CD14-positive monocyte (primary cell): ENCODE data around the gene GUCY2D. TPM values are rescaled to one million over a fixed set of nuclear protein-coding genes. Genes with fewer than 3 reads are reported as not detected.

Experiments used
- DNase-seq, 3 donors: peaks; one replicate each; pipeline ENCODE4 v3.0.0-alpha.2; 2011 to 2022
- H2AFZ ChIP-seq: 2 replicates; pipeline ENCODE4 v1.6.0; 2012; ENCODE audit warnings: mild to moderate bottlenecking, low read depth, low read length, inconsistent platforms; ENCODE audit not compliant: insufficient read depth, poor library complexity, severe bottlenecking
- H3K27ac ChIP-seq, 2 donors: 1 replicate in 1 of 2; 2 replicates in 1 of 2; pipeline ENCODE4 v1.5.1; 2012 to 2013; ENCODE audit warnings: low read length in 2 of 2, control low read depth in 1 of 2, inconsistent platforms in 1 of 2, low read depth in 1 of 2, mild to moderate bottlenecking in 1 of 2
- H3K27me3 ChIP-seq, 2 donors: one replicate each; pipeline versions ENCODE4 v1.6.0 to v1.6.1; 2011 to 2013; ENCODE audit warnings: low read length in 2 of 2; ENCODE audit not compliant: control insufficient read depth in 2 of 2, insufficient read depth in 2 of 2
- H3K36me3 ChIP-seq, 2 donors: replicated peaks in 1 of 2; 1 replicate in 1 of 2; 2 replicates in 1 of 2; pipeline versions ENCODE4 v1.5.1 to v1.6.1; 2012 to 2013; ENCODE audit warnings: low read length in 2 of 2, control low read depth in 1 of 2, inconsistent platforms in 1 of 2, mild to moderate bottlenecking in 1 of 2; ENCODE audit not compliant: insufficient read depth in 2 of 2, control insufficient read depth in 1 of 2
- H3K4me1 ChIP-seq, 2 donors: 1 replicate in 1 of 2; 2 replicates in 1 of 2; pipeline versions ENCODE4 v1.5.1 to v1.6.1; 2012 to 2013; ENCODE audit warnings: low read length in 2 of 2, control low read depth in 1 of 2, inconsistent platforms in 1 of 2, mild to moderate bottlenecking in 1 of 2, moderate library complexity in 1 of 2; ENCODE audit not compliant: insufficient read depth in 2 of 2, control insufficient read depth in 1 of 2
- H3K4me2 ChIP-seq: replicated peaks from 2 replicates; pipeline ENCODE3; 2012; ENCODE audit warnings: low read length, moderate library complexity, mild to moderate bottlenecking; ENCODE audit not compliant: poor library complexity, severe bottlenecking; ENCODE audit errors: extremely low read depth
- H3K4me3 ChIP-seq, 3 experiments: fragments of 200-600 bp in 1 of 3; sonication (generic) in 1 of 3; replicated peaks in 1 of 3; 1 replicate in 2 of 3; 2 replicates in 1 of 3; pipeline ENCODE4 v1.5.1; 2011 to 2013; ENCODE audit warnings: low read length in 3 of 3, mild to moderate bottlenecking in 3 of 3, control low read depth in 2 of 3, low read depth in 2 of 3, inconsistent platforms in 1 of 3, moderate library complexity in 1 of 3
- H3K79me2 ChIP-seq: 2 replicates; pipeline ENCODE4 v1.6.0; 2012; ENCODE audit warnings: mild to moderate bottlenecking, control low read depth, inconsistent platforms, low read length, moderate library complexity; ENCODE audit not compliant: insufficient read depth
- H3K9ac ChIP-seq: 2 replicates; pipeline ENCODE4 v1.6.0; 2017; ENCODE audit warnings: low read length, mild to moderate bottlenecking; ENCODE audit not compliant: insufficient read depth, poor library complexity, severe bottlenecking
- H3K9me3 ChIP-seq, 2 donors: replicated peaks in 1 of 2; 1 replicate in 1 of 2; 2 replicates in 1 of 2; pipeline versions ENCODE4 v1.5.1 to v1.6.1; 2012 to 2013; ENCODE audit warnings: low read length in 2 of 2, control low read depth in 1 of 2; ENCODE audit not compliant: control insufficient read depth in 1 of 2, insufficient read depth in 1 of 2
- H4K20me1 ChIP-seq: 2 replicates; pipeline ENCODE4 v1.6.0; 2012; ENCODE audit warnings: mild to moderate bottlenecking, low read length, control low read depth, moderate library complexity; ENCODE audit not compliant: insufficient read depth
- H3K27ac Mint-ChIP-seq, 7 donors: one replicate each; pipeline ENCODE4 v1.8.0; 2020; ENCODE audit warnings: mild to moderate bottlenecking in 7 of 7, mixed read lengths in 7 of 7, moderate library complexity in 6 of 7, inconsistent platforms in 2 of 7
- H3K27me3 Mint-ChIP-seq, 3 donors: one replicate each; pipeline ENCODE4 v1.8.0; 2021 to 2022; ENCODE audit warnings: low read depth in 3 of 3, mild to moderate bottlenecking in 3 of 3, mixed read lengths in 3 of 3, moderate library complexity in 3 of 3, inconsistent platforms in 1 of 3
- H3K36me3 Mint-ChIP-seq, 2 donors: one replicate each; pipeline ENCODE4 v1.8.0; 2020; ENCODE audit warnings: mixed read lengths in 2 of 2, inconsistent platforms in 1 of 2, mild to moderate bottlenecking in 1 of 2
- H3K4me1 Mint-ChIP-seq: one replicate; pipeline ENCODE4 v1.8.0; 2020; ENCODE audit warnings: mild to moderate bottlenecking, mixed read lengths
- H3K4me3 Mint-ChIP-seq, 2 donors: one replicate each; pipeline ENCODE4 v1.8.0; 2020; ENCODE audit warnings: mild to moderate bottlenecking in 2 of 2, mixed read lengths in 2 of 2, moderate library complexity in 1 of 2
- H3K9me3 Mint-ChIP-seq, 7 donors: one replicate each; pipeline ENCODE4 v1.8.0; 2020 to 2022; ENCODE audit warnings: mixed read lengths in 7 of 7, mild to moderate bottlenecking in 6 of 7, moderate library complexity in 6 of 7, inconsistent platforms in 2 of 7
- WGBS: methylation state at CpG from one replicate; pipeline ENCODE4 v1.1.5; 2013; ENCODE audit warnings: missing lambda C conversion rate; ENCODE audit not compliant: insufficient coverage; 5-methylcytosine and 5-hydroxymethylcytosine counted together
- intact Hi-C, 2 donors: fragments of 100-400 bp; cut with micrococcal nuclease; formaldehyde crosslinking; loops; one replicate each; pipeline versions ENCODE4 v1.15.0 to v1.15.1; 2023
- polyA plus RNA-seq, 3 donors: library from polyadenylated mRNA; depleted of rRNA in 1 of 3; unstranded in 2 of 3; stranded (reverse) in 1 of 3; fragments of 300-500 nt in 2 of 3; fragments of >200 nt in 1 of 3; fragmentation: Illumina TruSeq in 2 of 3; gene quantifications; 1 replicate in 2 of 3; 2 replicates in 1 of 3; pipeline ENCODE4 v1.2.3, GENCODE V29; 2012 to 2021
- TF ChIP-seq, protein P1 (sequence below): fragments of 200-600 bp; IDR thresholded peaks from one replicate; pipeline ENCODE4 v1.8.0; 2022; ENCODE audit warnings: antibody characterized with exemption, mild to moderate bottlenecking

GUCY2D gene
- polyA plus RNA-seq, 3 donors: 0.04 to 0.46 TPM; not detected in 1

DNA sequence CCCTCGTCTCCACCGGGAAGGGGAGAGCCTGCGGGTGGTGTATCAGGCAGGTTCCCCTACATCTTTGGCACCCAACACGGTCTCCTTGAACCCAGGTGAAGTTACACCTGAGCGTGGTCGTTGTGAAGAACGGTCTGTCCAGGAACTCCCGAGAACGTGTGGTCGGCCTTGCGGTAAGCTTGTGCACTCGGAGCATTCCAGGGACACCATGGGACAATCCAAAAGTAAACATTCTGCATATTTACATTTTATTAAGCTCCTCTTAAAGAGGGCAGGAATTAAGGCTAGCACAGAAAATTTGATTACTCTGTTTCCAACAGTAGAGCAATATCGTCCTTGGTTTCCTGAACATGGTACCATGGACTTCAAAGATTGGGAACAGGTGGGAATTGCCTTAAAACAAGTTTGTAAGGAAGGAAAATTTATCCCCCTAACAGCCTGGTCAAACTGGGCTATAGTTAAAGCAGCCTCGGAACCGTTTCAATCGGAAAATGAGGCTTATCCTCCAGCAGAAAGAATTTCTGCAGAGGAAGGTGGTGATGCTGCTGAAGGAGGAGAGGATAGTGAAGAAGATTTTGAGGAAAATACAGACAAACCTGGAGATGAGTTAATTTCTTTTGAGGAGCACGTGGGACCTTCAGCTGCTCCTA lies 54.7 kb downstream of the GUCY2D start:
- Mint-ChIP-seq H3K4me3 (no peak overlapping the region), H3K9me3 (no peaks in the 10 kb centered on the region), H3K4me1 (peaks cover 37% of the 10 kb centered on the region), H3K36me3 (no peaks in the 10 kb centered on the region), H3K27ac (peak overlapping the region; percentile 49 to 97 (median 92)), H3K27me3 (peaks cover 7 to 15% (median 11%) of the 10 kb centered on the region in 3 donors)
- Histone ChIP-seq H3K27me3 (peaks cover under 1 to 4% of the 10 kb centered on the region in 2 donors), H3K4me1 (peaks cover 39 to 42% of the 10 kb centered on the region in 2 donors), H3K4me2 (peak overlapping the region; percentile 28), H4K20me1 (no peaks in the 10 kb centered on the region), H3K9me3 (no peaks in the 10 kb centered on the region), H3K9ac (no peak overlapping the region), H2AFZ (no peak overlapping the region), H3K4me3 (peak overlapping the region in 1 of 3 experiments; percentile 61), H3K79me2 (no peaks in the 10 kb centered on the region), H3K27ac (peak overlapping the region; percentile 75 to 82), H3K36me3 (no peaks in the 10 kb centered on the region)
- DNase-seq: no peak
- TF ChIP-seq, protein P1, sequence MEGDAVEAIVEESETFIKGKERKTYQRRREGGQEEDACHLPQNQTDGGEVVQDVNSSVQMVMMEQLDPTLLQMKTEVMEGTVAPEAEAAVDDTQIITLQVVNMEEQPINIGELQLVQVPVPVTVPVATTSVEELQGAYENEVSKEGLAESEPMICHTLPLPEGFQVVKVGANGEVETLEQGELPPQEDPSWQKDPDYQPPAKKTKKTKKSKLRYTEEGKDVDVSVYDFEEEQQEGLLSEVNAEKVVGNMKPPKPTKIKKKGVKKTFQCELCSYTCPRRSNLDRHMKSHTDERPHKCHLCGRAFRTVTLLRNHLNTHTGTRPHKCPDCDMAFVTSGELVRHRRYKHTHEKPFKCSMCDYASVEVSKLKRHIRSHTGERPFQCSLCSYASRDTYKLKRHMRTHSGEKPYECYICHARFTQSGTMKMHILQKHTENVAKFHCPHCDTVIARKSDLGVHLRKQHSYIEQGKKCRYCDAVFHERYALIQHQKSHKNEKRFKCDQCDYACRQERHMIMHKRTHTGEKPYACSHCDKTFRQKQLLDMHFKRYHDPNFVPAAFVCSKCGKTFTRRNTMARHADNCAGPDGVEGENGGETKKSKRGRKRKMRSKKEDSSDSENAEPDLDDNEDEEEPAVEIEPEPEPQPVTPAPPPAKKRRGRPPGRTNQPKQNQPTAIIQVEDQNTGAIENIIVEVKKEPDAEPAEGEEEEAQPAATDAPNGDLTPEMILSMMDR: no peak
- intact Hi-C loops: loop anchor here (2.0 to 10.0 kb wide), 6 partner anchors 40 to 1045 kb away; partner anchors contain the start of gene RNASEK (in 1 of the 2)
- WGBS: 75% methylated on average over 4 of the region's 17 CpGs

DNA sequence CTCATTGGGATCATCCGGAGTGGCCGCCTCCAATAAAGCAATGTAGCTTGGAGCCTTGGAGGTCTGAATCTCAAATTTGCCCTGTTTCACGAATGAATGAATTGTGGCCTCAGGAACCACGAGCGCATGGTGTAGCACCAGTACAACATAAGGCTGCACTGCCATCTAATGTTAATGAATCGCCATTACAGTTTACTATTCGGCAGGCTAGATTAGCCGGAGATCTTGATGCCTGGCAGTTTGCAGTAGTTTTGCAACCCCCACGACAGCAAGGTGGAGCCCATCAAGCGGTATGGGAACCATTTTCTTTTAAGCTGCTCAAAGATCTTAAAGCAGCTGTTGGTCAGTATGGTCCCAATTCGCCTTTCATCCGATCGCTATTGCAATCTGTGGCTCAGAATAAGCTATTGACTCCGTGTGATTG lies 55.3 kb downstream of the GUCY2D start:
- peak overlapping the region; percentile 28 for H3K4me2 ChIP-seq

More for the DNA sequence above, 55.3 kb downstream of the GUCY2D start:
- intact Hi-C loops: loop anchor here (2.0 to 10.0 kb wide), 6 partner anchors 41 to 1045 kb away; partner anchors contain the start of gene RNASEK (in 1 of the 2)
- H2AFZ ChIP-seq: no peak overlapping the region
- no peaks in the 10 kb centered on the region for H3K9me3 Mint-ChIP-seq
- H4K20me1 ChIP-seq: no peaks in the 10 kb centered on the region
- H3K27ac Mint-ChIP-seq: peak overlapping the region in 2 of 7 donors; percentile 49 to 95
- no peak overlapping the region for H3K4me3 ChIP-seq
- no peak overlapping the region for H3K4me3 Mint-ChIP-seq
- H3K79me2 ChIP-seq: no peaks in the 10 kb centered on the region
- TF ChIP-seq, protein P1: peak; percentile 81
- H3K27me3 ChIP-seq: peaks cover 4 to 6% of the 10 kb centered on the region in 2 donors
- H3K9ac ChIP-seq: no peak overlapping the region
- 19% methylated on average over 14 of the region's 14 CpGs for WGBS
- DNase-seq: peak; percentile 60 to 88 (median 76)
- H3K4me1 Mint-ChIP-seq: peaks cover 37% of the 10 kb centered on the region
- H3K27ac ChIP-seq: no peak overlapping the region
- H3K27me3 Mint-ChIP-seq: peaks cover 12 to 21% (median 14%) of the 10 kb centered on the region in 3 donors
- H3K36me3 Mint-ChIP-seq: no peaks in the 10 kb centered on the region
- no peaks in the 10 kb centered on the region for H3K9me3 ChIP-seq
- H3K4me1 ChIP-seq: peaks cover 39 to 42% of the 10 kb centered on the region in 2 donors
- no peaks in the 10 kb centered on the region for H3K36me3 ChIP-seq
